ENCODE data around the gene TRIM65.

- TF ChIP-seq CTCF (IDR thresholded peaks at IDR 0.05) (no peak), POLR2A (IDR thresholded peaks at IDR 0.05) (no peak)
These were observed 21.2 kb upstream of the TRIM65 start for GRCh38 chr17:75917917-75918445.
